Measurements from ENCODE around the gene BCAS3. TPM values are rescaled to one million over a fixed set of nuclear protein-coding genes. Genes with fewer than 3 reads are reported as not detected.

BCAS3 gene
- total RNA-seq, 1 experiment from 2014 or later = 14.4 TPM

GRCh38 chr17:61422116-61422799, 744.6 kb downstream of the BCAS3 start:
- CTCF ChIA-PET = no interaction called here
- H3K4me3 ChIP-seq (ENCODE audit: low read depth, low read length, poor library complexity, severe bottlenecking) = no peak overlapping the region
- H3K27me3 ChIP-seq (replicated peaks; ENCODE audit: insufficient read depth, low read depth, low read length, poor library complexity) = peaks cover 3% of the 10 kb centered on the region
- TF ChIP-seq CTCF (conservative IDR thresholded peaks at IDR 0.05; ENCODE audit: low read depth, low read length) (no peak), EZH2 (IDR thresholded peaks at IDR 0.05; ENCODE audit: borderline replicate concordance, low read depth, low read length, poor library complexity, severe bottlenecking) (no peak)
- BruUV-seq (replicated peaks) = no TSS peak
- no peaks in the 10 kb centered on the region for H3K9me3 ChIP-seq (ENCODE audit: low read depth, low read length, poor library complexity, severe bottlenecking)
- H3K27ac ChIP-seq (ENCODE audit: low read depth, low read length, poor library complexity, severe bottlenecking) = no peak overlapping the region
- H3K4me1 ChIP-seq (ENCODE audit: insufficient read depth, low read length, poor library complexity, severe bottlenecking) = no peaks in the 10 kb centered on the region
- POLR2A ChIA-PET (ENCODE audit: low non-redundant PET) = no interaction called here
- H3K36me3 ChIP-seq (ENCODE audit: insufficient read depth, low read length, poor library complexity, severe bottlenecking) = no peaks in the 10 kb centered on the region
- intact Hi-C loops (cut with micrococcal nuclease; ENCODE audit: unreplicated experiment) = no loop called here
- no peak for DNase-seq (ENCODE audit: low spot score)

- no peak overlapping the region for H3K27ac ChIP-seq (ENCODE audit: low read depth, low read length, poor library complexity, severe bottlenecking)
- no peaks in the 10 kb centered on the region for H3K4me1 ChIP-seq (ENCODE audit: insufficient read depth, low read length, poor library complexity, severe bottlenecking)
- TF ChIP-seq EZH2 (IDR thresholded peaks at IDR 0.05; ENCODE audit: borderline replicate concordance, low read depth, low read length, poor library complexity, severe bottlenecking) (no peak), CTCF (conservative IDR thresholded peaks at IDR 0.05; ENCODE audit: low read depth, low read length) (no peak)
- no peak for DNase-seq (ENCODE audit: low spot score)
- no TSS peak for BruUV-seq (replicated peaks)
- ChIA-PET CTCF (no interaction called here), POLR2A (ENCODE audit: low non-redundant PET) (no interaction called here)
- no peaks in the 10 kb centered on the region for H3K36me3 ChIP-seq (ENCODE audit: insufficient read depth, low read length, poor library complexity, severe bottlenecking)
- no peak overlapping the region for H3K4me3 ChIP-seq (ENCODE audit: low read depth, low read length, poor library complexity, severe bottlenecking)
- H3K27me3 ChIP-seq (replicated peaks; ENCODE audit: insufficient read depth, low read depth, low read length, poor library complexity) = peaks cover 3% of the 10 kb centered on the region
- intact Hi-C loops (cut with micrococcal nuclease; ENCODE audit: unreplicated experiment) = no loop called here
- H3K9me3 ChIP-seq (ENCODE audit: low read depth, low read length, poor library complexity, severe bottlenecking) = no peaks in the 10 kb centered on the region
Observed at GRCh38 chr17:61422869-61423268, 745.2 kb downstream of the BCAS3 start.

- ChIA-PET POLR2A (ENCODE audit: low non-redundant PET) (no interaction called here), CTCF (no interaction called here)
- Histone ChIP-seq H3K4me3 (ENCODE audit: low read depth, low read length, poor library complexity, severe bottlenecking) (no peak overlapping the region), H3K36me3 (ENCODE audit: insufficient read depth, low read length, poor library complexity, severe bottlenecking) (no peaks in the 10 kb centered on the region), H3K27me3 (replicated peaks; ENCODE audit: insufficient read depth, low read depth, low read length, poor library complexity) (peaks cover 3% of the 10 kb centered on the region), H3K27ac (ENCODE audit: low read depth, low read length, poor library complexity, severe bottlenecking) (no peak overlapping the region), H3K4me1 (ENCODE audit: insufficient read depth, low read length, poor library complexity, severe bottlenecking) (no peaks in the 10 kb centered on the region), H3K9me3 (ENCODE audit: low read depth, low read length, poor library complexity, severe bottlenecking) (no peaks in the 10 kb centered on the region)
- intact Hi-C loops (cut with micrococcal nuclease; ENCODE audit: unreplicated experiment) = no loop called here
- no TSS peak for BruUV-seq (replicated peaks)
- TF ChIP-seq CTCF (conservative IDR thresholded peaks at IDR 0.05; ENCODE audit: low read depth, low read length) = no peak
- no peak for TF ChIP-seq EZH2 (IDR thresholded peaks at IDR 0.05; ENCODE audit: borderline replicate concordance, low read depth, low read length, poor library complexity, severe bottlenecking)
- DNase-seq (ENCODE audit: low spot score) = no peak
Observed at GRCh38 chr17:61423967-61424649, 746.5 kb downstream of the BCAS3 start.

Measured in A673 (cell line).